Activated CD8-positive, alpha-beta T cell treated with anti-CD3 and anti-CD28 coated beads, Interleukin-2, amount 10 ng/mL, durations not matched to agents 7 days and 5 days (primary cell): ENCODE data around the gene FZD10. TPM values are rescaled to one million over a fixed set of nuclear protein-coding genes. Genes with fewer than 3 reads are reported as not detected.

Experiments used
- ATAC-seq: fragments of 150-1000 bp; cut with Tn5 transposase; one replicate; pipeline ENCODE4 v1.10.0; 2021; ENCODE audit warnings: moderate library complexity
- CTCF ChIA-PET: fragments of 350-600 bp; sonication (Branson Sonifier 250); formaldehyde crosslinking; loops from one replicate; lab custom pipeline; 2021; ENCODE audit warnings: antibody characterized with exemption; lab: Charles Lee
- POLR2A ChIA-PET: fragments of 350-600 bp; sonication (Branson Sonifier 250); formaldehyde crosslinking; loops from one replicate; lab custom pipeline; 2021; ENCODE audit warnings: antibody characterized with exemption; lab: Charles Lee
- DNase-seq: peaks from one replicate; pipeline ENCODE4 v3.0.0-alpha.2; 2020
- H3K27ac Mint-ChIP-seq: one replicate; pipeline ENCODE4 v1.8.0; 2021; ENCODE audit warnings: mild to moderate bottlenecking, mixed read lengths
- H3K27me3 Mint-ChIP-seq: one replicate; pipeline ENCODE4 v1.8.0; 2021; ENCODE audit warnings: low read depth, mixed read lengths
- H3K36me3 Mint-ChIP-seq: one replicate; pipeline ENCODE4 v1.8.0; 2021; ENCODE audit warnings: low read depth, mixed read lengths
- H3K4me1 Mint-ChIP-seq: one replicate; pipeline ENCODE4 v1.8.0; 2021; ENCODE audit warnings: low read depth, mixed read lengths
- H3K4me3 Mint-ChIP-seq: one replicate; pipeline ENCODE4 v1.8.0; 2021; ENCODE audit warnings: mild to moderate bottlenecking, mixed read lengths
- H3K9me3 Mint-ChIP-seq: one replicate; pipeline ENCODE4 v1.8.0; 2022; ENCODE audit warnings: mixed read lengths; ENCODE audit not compliant: insufficient read depth
- total RNA-seq, 2 experiments: library from RNA; stranded (reverse); gene quantifications; one replicate each; pipeline ENCODE4 v1.2.3, GENCODE V29; 2021

FZD10 gene
- total RNA-seq, 2 experiments from 2014 or later = not detected

DNA sequence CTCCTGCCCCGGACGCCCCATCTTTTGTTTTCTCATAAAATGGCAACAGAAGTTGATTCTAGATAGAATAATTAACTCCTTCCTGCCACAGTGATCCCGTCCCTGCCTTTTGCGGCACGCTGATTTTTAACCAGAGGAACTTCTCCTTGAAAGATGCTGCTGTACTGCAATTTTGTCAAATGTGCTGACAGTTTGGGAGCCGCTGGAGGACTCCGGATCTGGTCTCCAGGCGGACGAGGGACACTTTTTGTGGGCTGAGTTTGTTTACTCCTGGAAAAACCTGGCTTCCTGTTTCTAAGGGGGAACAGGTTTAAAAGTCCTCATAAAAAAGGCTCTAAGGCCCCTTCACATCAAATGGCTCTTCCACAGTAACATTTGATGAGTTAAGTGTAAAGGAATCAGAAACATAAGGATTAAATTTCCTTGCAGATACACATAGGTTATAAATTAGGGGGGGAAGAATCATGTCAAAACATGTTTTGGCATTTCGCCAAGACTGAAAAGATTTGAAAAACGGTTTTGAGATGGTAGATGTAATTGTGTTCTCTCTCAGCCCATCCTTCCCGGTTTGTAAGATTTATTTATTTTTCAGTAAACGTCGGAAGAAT, 15.5 kb downstream of the FZD10 start:
- peaks cover 7% of the 10 kb centered on the region for H3K27me3 Mint-ChIP-seq

DNA sequence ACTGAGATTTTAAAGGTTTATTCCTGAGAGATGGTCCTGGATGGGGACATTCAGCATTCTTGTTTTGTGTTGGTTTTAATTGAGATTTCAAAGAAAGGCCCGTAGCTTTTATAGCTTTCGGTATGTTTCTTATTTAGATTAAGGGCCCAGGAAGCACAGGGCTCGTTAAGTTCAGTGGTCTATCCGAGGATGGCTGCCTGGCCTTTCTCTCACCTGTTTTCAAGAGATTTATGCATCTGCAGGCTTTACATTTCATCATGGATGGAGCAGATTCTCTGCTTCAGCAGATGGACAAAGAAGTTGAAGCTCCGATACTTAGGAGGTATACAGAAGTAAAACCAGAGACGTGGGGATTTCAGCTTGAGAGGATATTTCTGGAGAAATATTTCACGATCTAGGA, 16.0 kb downstream of the FZD10 start:
- DNase-seq = no peak
- Mint-ChIP-seq H3K27ac (no peak overlapping the region), H3K27me3 (peaks cover 5% of the 10 kb centered on the region), H3K9me3 (no peaks in the 10 kb centered on the region), H3K36me3 (no peaks in the 10 kb centered on the region), H3K4me3 (no peak overlapping the region), H3K4me1 (no peaks in the 10 kb centered on the region)
- ATAC-seq = no peak
- CTCF ChIA-PET = no interaction called here
- POLR2A ChIA-PET = no interaction called here

More for the DNA sequence above, 15.5 kb downstream of the FZD10 start:
- H3K36me3 Mint-ChIP-seq = no peaks in the 10 kb centered on the region
- no peak overlapping the region for H3K27ac Mint-ChIP-seq
- DNase-seq = no peak
- ChIA-PET POLR2A (no interaction called here), CTCF (no interaction called here)
- H3K4me3 Mint-ChIP-seq = no peak overlapping the region
- no peaks in the 10 kb centered on the region for H3K4me1 Mint-ChIP-seq
- no peaks in the 10 kb centered on the region for H3K9me3 Mint-ChIP-seq
- ATAC-seq = no peak

- POLR2A ChIA-PET = no interaction called here
These were observed 16.9 kb downstream of the FZD10 start for GRCh38 chr12:130179191-130179590.

GRCh38 chr12:130179621-130180020, 17.4 kb downstream of the FZD10 start:
- ChIA-PET CTCF (no interaction called here), POLR2A (no interaction called here)
- DNase-seq (no peak), ATAC-seq (no peak)
- H3K27ac Mint-ChIP-seq = no peak overlapping the region
- no peaks in the 10 kb centered on the region for H3K9me3 Mint-ChIP-seq
- H3K27me3 Mint-ChIP-seq = peaks cover 3% of the 10 kb centered on the region
- no peaks in the 10 kb centered on the region for H3K4me1 Mint-ChIP-seq
- no peak overlapping the region for H3K4me3 Mint-ChIP-seq
- H3K36me3 Mint-ChIP-seq = no peaks in the 10 kb centered on the region

More at GRCh38 chr12:130179191-130179590, 16.9 kb downstream of the FZD10 start:
- H3K4me3 Mint-ChIP-seq = no peak overlapping the region
- H3K27me3 Mint-ChIP-seq = peaks cover 3% of the 10 kb centered on the region
- ATAC-seq (no peak), DNase-seq (no peak)
- H3K4me1 Mint-ChIP-seq = no peaks in the 10 kb centered on the region
- no peaks in the 10 kb centered on the region for H3K9me3 Mint-ChIP-seq
- H3K27ac Mint-ChIP-seq = no peak overlapping the region
- no peaks in the 10 kb centered on the region for H3K36me3 Mint-ChIP-seq
- CTCF ChIA-PET = no interaction called here

GRCh38 chr12:130181211-130181610, 18.9 kb downstream of the FZD10 start:
- Mint-ChIP-seq H3K4me1 (no peaks in the 10 kb centered on the region), H3K27me3 (peaks cover 3% of the 10 kb centered on the region), H3K9me3 (no peaks in the 10 kb centered on the region), H3K27ac (no peak overlapping the region), H3K4me3 (no peak overlapping the region), H3K36me3 (no peaks in the 10 kb centered on the region)
- no peak for ATAC-seq
- no peak for DNase-seq
- ChIA-PET POLR2A (no interaction called here), CTCF (no interaction called here)

DNA sequence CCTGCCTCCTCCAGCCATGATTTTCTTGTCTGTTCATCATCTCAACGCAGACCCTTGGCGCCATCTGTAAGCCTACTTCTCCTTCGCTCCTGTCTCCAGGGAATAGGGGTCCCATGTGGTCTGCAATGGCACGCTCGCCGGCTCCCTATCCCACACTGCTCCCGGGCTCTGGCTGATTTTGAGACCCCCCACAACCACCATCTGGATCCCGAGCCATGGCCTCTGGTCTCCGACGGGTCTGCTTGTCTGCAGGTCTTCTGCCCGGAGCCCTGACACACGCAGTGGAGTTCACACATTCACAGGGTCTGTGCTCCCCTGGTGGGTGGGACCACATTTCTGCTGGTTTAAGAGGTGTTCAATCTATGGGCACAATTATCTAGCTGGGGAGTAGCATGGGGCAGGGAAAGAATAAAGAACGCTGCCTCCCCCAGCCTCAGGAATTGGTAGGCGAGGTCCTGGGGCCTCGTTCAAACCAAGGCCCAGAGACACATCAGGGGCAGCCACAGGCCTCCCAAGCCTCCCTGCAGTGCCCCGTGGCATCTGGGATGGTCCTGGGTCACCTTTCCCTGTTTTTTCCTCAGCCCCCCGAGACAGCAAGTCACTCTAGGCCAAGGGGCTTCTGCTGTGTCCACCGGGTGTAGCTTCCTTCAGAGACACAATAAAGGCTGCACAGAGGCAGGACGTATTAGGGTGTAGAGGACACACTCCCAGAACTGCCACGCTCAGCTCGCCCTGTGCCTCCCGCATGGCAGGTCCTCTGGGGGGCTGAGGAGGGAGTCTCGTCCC, 21.5 kb downstream of the FZD10 start:
- Mint-ChIP-seq H3K4me3 (no peak overlapping the region), H3K4me1 (no peaks in the 10 kb centered on the region), H3K27me3 (peaks cover 6% of the 10 kb centered on the region), H3K9me3 (no peaks in the 10 kb centered on the region), H3K27ac (no peak overlapping the region), H3K36me3 (no peaks in the 10 kb centered on the region)
- ATAC-seq (no peak), DNase-seq (no peak)
- ChIA-PET POLR2A (no interaction called here), CTCF (no interaction called here)

DNA sequence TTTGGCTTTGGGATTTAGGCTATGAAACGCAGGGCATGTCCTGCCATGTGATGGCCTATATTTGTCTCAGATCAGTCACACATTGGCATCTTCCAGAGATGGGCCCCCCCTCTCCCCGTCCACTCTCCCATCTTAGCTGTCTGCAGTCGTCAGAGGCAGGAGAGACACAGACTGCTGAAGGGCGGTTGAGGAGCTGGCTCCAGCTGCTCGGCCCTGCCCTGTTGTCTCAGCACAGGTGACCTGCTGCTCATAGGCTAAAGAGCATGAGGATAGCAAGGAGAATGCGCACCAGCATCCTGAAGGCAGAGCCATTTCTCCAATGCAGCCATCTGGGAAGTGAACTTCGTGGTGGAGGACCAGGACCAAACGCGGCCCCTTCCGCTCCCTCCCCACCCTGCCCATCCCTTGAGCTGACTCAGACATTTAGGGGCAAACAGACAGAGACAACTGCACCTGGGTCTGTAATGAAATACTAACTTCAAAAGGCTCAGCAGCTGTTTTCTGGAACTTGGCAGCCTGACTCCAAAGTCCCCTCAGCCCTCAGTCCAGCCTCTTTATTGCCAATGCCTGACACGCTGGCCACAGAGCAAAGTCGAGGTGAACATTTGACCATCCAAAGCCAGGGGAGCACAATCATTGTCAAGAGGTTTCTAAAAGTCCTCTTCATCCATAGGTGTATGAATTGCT, 22.3 kb downstream of the FZD10 start:
- no peaks in the 10 kb centered on the region for H3K9me3 Mint-ChIP-seq
- ChIA-PET CTCF (no interaction called here), POLR2A (no interaction called here)
- no peaks in the 10 kb centered on the region for H3K36me3 Mint-ChIP-seq
- no peaks in the 10 kb centered on the region for H3K4me1 Mint-ChIP-seq
- ATAC-seq = no peak
- H3K4me3 Mint-ChIP-seq = no peak overlapping the region
- H3K27ac Mint-ChIP-seq = no peak overlapping the region
- DNase-seq = no peak
- H3K27me3 Mint-ChIP-seq = peaks cover 6% of the 10 kb centered on the region

GRCh38 chr12:130185455-130186391, 23.5 kb downstream of the FZD10 start:
- H3K4me1 Mint-ChIP-seq = no peaks in the 10 kb centered on the region
- H3K9me3 Mint-ChIP-seq = no peaks in the 10 kb centered on the region
- no peak for ATAC-seq
- no peaks in the 10 kb centered on the region for H3K36me3 Mint-ChIP-seq
- peaks cover 6% of the 10 kb centered on the region for H3K27me3 Mint-ChIP-seq
- H3K27ac Mint-ChIP-seq = no peak overlapping the region
- ChIA-PET CTCF (no interaction called here), POLR2A (no interaction called here)
- no peak overlapping the region for H3K4me3 Mint-ChIP-seq
- DNase-seq = no peak

GRCh38 chr12:130186651-130187268, 24.5 kb downstream of the FZD10 start:
- no peak overlapping the region for H3K4me3 Mint-ChIP-seq
- no peaks in the 10 kb centered on the region for H3K4me1 Mint-ChIP-seq
- no peaks in the 10 kb centered on the region for H3K36me3 Mint-ChIP-seq
- CTCF ChIA-PET = no interaction called here
- ATAC-seq (no peak), DNase-seq (no peak)
- POLR2A ChIA-PET = no interaction called here
- H3K27ac Mint-ChIP-seq = no peak overlapping the region
- no peaks in the 10 kb centered on the region for H3K9me3 Mint-ChIP-seq
- peaks cover 6% of the 10 kb centered on the region for H3K27me3 Mint-ChIP-seq

DNA sequence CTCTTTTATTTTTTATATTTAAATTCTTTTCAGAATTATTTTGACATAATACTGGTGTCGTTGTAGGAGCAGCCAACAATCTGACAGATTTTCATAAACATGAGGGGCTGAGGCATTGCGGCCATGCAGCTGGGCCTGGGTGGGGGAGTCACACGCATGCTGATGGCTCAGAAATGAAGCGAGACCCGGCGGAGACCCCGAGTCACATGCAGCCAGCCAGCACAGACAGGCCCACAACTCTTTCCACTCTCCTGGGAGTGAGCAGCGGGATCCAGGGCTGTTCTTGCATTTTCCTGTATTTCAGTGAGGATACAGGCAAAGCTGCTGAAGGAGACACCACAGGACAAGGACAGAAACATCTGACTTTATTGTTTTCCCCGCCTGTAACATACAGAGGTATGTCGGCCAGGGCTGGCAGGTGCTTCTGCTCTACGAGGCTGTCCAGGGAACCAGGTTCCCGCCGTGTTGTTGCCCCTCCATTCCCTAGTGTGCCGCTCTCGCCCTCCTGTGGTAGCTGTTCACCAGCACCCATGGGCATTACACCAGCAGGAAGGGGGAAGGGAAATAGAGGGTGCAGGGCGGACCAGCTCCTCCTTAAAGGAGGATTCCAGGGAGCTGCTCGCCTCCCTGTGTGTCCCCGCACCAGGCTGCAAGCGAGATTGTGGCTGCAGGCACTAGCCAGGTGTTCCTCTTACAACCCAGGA, 30.5 kb downstream of the FZD10 start:
- Mint-ChIP-seq H3K27ac (no peak overlapping the region), H3K9me3 (no peaks in the 10 kb centered on the region), H3K4me3 (no peak overlapping the region), H3K36me3 (no peaks in the 10 kb centered on the region), H3K4me1 (no peaks in the 10 kb centered on the region), H3K27me3 (peaks cover 4% of the 10 kb centered on the region)
- DNase-seq = no peak
- ATAC-seq = no peak
- POLR2A ChIA-PET = no interaction called here
- CTCF ChIA-PET = no interaction called here

- no peak for ATAC-seq
- H3K4me1 Mint-ChIP-seq = no peaks in the 10 kb centered on the region
- POLR2A ChIA-PET = no interaction called here
- no peak for DNase-seq
- H3K9me3 Mint-ChIP-seq = no peaks in the 10 kb centered on the region
- H3K36me3 Mint-ChIP-seq = no peaks in the 10 kb centered on the region
- CTCF ChIA-PET = no interaction called here
- no peak overlapping the region for H3K4me3 Mint-ChIP-seq
- H3K27me3 Mint-ChIP-seq = no peaks in the 10 kb centered on the region
- H3K27ac Mint-ChIP-seq = no peak overlapping the region
These were observed 31.9 kb downstream of the FZD10 start for GRCh38 chr12:130194154-130194553.
